Measurements from ENCODE around the gene MEF2B. TPM values are rescaled to one million over a fixed set of nuclear protein-coding genes. Genes with fewer than 3 reads are reported as not detected.

Gene MEF2B
- total RNA-seq, result 1 to 10 TPM; 5.2 TPM

DNA sequence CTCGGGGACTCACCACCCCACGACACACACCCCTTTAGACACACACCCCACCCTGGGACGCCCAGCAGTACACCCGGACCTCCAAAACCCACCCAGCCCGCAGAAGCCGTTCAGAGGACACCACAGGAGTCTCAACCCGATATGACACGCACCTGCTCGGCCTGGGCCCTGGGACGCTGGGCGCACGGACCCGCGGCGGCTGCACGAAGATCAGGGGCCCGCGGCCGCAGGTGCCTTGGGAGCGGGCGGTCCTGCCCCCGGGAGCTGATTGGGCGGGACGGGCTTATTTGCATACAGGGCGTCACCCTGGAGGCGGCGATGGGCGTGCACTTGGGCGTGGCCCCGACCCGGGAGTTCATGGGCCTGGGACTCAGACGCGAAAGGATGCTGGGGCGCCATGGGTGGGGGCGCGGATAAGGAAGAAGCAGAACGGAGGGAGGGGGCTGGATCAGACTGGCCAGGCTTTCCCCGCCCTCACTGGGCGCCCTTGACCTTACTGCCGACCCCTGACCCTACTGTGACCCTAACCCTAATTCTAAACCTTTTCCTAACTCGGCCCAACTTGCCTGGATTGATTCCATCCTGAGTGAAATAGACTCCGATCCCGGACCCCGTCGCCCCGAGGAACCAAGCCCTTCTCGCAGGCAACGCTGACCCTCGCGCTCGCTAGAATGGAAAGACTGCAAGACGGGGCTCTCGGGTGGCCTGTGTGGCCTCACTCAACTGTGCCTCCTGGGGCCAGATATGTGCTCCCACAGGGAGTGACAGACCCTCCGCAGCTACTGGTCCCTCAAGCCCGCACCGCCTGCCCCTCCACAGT, at the start of gene MEF2B:
Gene MEF2B, minus strand, starts transcription at position 211 of the 820 bp plus-strand sequence. CDS start 19,528 bp downstream, outside the sequence.
- peaks cover 7% of the 10 kb centered on the region for H3K36me3 Mint-ChIP-seq
- POLR2A ChIA-PET, result no interaction called here
- no peaks in the 10 kb centered on the region for H3K9me3 Mint-ChIP-seq
- no peak within 1 kb of the TSS for H3K27ac Mint-ChIP-seq
- no peaks in the 10 kb centered on the region for H3K27me3 Mint-ChIP-seq
- peak within 1 kb of the TSS; percentile 28 for H3K4me3 Mint-ChIP-seq
- DNase-seq (peak; percentile 82), ATAC-seq (ENCODE audit: low read depth) (peak; percentile 85)
- peaks cover 11% of the 10 kb centered on the region for H3K4me1 Mint-ChIP-seq

DNA sequence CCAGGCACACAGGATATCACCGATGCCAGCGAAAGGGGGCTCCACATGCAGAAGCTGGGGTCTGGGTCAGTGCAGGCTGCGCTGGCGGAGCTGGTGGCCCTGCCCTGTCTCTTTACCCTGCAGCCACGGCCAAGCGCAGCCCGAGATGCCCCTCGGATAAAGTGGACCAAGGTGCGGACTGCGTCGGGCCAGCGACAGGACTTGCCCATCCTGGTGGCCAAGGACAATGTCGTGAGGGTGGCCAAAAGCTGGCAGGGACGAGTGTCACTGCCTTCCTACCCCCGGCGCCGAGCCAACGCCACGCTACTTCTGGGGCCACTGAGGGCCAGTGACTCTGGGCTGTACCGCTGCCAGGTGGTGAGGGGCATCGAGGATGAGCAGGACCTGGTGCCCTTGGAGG, 48.8 kb upstream of the MEF2B start:
- Mint-ChIP-seq H3K27me3 (peaks cover 33% of the 10 kb centered on the region), H3K9me3 (no peaks in the 10 kb centered on the region), H3K4me1 (no peaks in the 10 kb centered on the region), H3K27ac (no peak overlapping the region), H3K36me3 (no peaks in the 10 kb centered on the region), H3K4me3 (no peak overlapping the region)
- POLR2A ChIA-PET, result no interaction called here
- ATAC-seq (ENCODE audit: low read depth), result no peak
- DNase-seq, result no peak

DNA sequence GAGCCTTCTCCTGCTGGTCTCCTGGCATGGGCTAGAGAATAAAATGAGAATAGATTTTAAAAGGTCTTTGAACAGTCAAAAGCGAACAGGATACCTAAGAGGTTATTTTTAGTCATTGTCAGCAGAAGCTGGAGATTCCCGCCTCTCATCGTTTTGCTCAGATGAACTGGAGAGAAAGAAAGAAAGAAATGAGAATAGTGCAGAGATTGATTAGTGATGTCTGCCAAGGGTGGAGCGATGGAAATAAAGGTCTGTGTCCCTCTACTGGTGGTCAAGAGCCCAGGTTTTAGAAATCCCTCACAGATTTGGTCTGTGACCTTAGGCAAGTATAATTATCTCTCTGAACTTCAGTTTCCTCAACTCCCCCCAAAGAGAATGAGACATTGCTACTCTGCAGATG, 47.0 kb upstream of the MEF2B start:
- Mint-ChIP-seq H3K4me1 (no peaks in the 10 kb centered on the region), H3K4me3 (no peak overlapping the region), H3K27ac (no peak overlapping the region), H3K9me3 (no peaks in the 10 kb centered on the region), H3K36me3 (no peaks in the 10 kb centered on the region), H3K27me3 (peaks cover 34% of the 10 kb centered on the region)
- POLR2A ChIA-PET, result no interaction called here
- ATAC-seq (ENCODE audit: low read depth), result no peak
- DNase-seq, result no peak

DNA sequence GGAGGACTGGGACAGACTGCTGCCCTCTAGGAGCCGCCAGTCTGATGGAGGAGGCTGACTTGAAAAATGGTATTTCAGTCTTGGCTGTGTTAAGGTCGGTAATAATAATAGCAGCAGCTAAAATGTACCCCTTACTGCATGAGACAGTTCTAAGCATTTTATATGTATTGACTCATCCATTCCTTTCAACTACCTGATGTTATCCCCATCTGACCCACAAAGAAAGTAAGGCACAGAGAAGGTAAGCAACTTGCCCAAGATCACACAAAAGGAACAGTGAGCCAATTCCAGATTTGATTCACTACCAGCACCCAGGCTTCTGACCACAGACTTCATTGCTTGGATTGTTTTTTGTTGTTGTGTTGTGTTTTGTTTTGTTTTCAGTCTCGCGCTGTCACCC, 45.7 kb upstream of the MEF2B start:
- no peak for DNase-seq
- Mint-ChIP-seq H3K36me3 (no peaks in the 10 kb centered on the region), H3K27ac (no peak overlapping the region), H3K4me3 (no peak overlapping the region), H3K27me3 (peaks cover 44% of the 10 kb centered on the region), H3K4me1 (no peaks in the 10 kb centered on the region), H3K9me3 (no peaks in the 10 kb centered on the region)
- POLR2A ChIA-PET, result no interaction called here
- ATAC-seq (ENCODE audit: low read depth), result no peak

DNA sequence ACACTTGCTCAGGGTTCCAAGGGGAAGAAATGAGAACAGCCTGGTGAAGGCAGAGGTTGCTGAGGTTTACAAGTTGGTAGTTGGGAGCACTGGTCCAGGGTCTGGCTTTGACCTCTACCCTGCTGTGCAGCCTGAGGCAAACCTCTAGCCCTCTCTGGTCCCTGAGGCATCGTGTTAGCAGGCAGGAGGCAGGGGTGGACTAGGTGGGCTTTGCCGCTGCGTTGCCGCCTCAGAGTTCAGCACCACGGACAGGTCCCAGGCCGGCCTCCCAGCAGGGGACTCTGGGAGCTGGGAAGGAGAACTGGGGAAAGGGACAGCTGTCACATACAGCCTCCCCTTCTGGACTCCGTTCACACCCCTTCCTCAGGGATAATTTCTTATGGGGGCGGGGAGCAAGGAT, 44.8 kb upstream of the MEF2B start:
- ATAC-seq (ENCODE audit: low read depth) (peak; percentile 36), DNase-seq (peak; percentile 70)
- Mint-ChIP-seq H3K27me3 (peaks cover 44% of the 10 kb centered on the region), H3K36me3 (no peaks in the 10 kb centered on the region), H3K4me3 (no peak overlapping the region), H3K9me3 (no peaks in the 10 kb centered on the region), H3K27ac (no peak overlapping the region), H3K4me1 (no peaks in the 10 kb centered on the region)
- POLR2A ChIA-PET, result no interaction called here

DNA sequence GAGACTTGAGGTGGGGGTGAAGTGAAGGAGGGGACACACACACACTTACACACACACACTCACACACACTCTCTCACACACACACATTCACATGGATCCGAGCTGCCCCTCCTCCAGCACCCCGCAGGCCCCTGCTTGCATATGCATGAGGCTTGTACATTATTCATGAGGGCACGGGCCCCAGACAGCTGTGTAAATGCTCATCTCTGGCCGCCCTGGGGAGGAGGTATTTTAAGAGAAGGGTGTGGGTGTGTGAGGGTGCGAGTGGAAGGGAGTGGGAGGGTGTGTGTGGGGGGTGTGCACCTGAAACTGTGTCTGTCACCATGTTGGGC, 44.1 kb upstream of the MEF2B start:
- H3K27me3 Mint-ChIP-seq, result peaks cover 44% of the 10 kb centered on the region
- H3K27ac Mint-ChIP-seq, result no peak overlapping the region
- DNase-seq (no peak), ATAC-seq (ENCODE audit: low read depth) (no peak)
- H3K4me1 Mint-ChIP-seq, result no peaks in the 10 kb centered on the region
- no peak overlapping the region for H3K4me3 Mint-ChIP-seq
- POLR2A ChIA-PET, result interaction anchor here (0.7 kb wide), 1 partner anchor 59 kb away, joined by 3 read pairs; no protein-coding TSS in a partner anchor
- no peaks in the 10 kb centered on the region for H3K9me3 Mint-ChIP-seq
- no peaks in the 10 kb centered on the region for H3K36me3 Mint-ChIP-seq

DNA sequence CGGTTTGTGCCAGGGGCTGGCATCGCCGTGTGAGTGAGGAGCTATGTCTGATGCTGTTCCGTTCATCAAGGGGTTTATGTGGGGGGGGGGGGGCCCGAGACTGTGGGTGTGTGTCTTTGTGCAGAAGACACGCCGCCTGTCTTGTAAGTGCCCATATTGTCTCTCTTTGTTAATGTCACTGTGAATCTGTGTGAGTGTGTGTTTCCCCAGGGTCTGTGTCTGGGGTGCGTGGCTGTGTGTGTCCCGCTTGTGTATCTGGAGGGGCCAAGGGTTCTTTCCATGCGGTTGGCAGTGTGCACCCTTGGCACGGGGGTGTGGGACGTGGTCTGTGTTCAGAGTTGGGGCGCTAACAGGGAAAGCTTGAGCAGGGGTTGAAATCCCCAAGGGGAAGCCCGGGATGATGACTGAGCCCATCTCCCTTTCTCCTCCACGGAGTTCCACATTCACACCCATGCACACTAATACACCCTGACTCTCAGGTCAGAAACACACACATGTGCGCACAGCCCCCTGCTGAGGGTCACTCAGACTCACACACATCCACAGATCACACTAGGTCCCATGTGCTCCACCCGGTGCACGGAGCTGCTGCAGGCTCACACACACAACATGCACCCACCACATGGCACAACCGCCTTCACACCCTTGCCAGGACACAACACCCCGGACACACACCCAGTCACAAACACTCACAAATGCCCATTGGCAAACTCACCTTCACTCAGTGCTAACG, 43.5 kb upstream of the MEF2B start:
- DNase-seq, result no peak
- POLR2A ChIA-PET, result interaction anchor here (0.7 kb wide), 1 partner anchor 59 kb away, joined by 3 read pairs; no protein-coding TSS in a partner anchor
- H3K27ac Mint-ChIP-seq, result no peak overlapping the region
- no peaks in the 10 kb centered on the region for H3K36me3 Mint-ChIP-seq
- peaks cover 44% of the 10 kb centered on the region for H3K27me3 Mint-ChIP-seq
- H3K4me1 Mint-ChIP-seq, result no peaks in the 10 kb centered on the region
- ATAC-seq (ENCODE audit: low read depth), result no peak
- H3K4me3 Mint-ChIP-seq, result no peak overlapping the region
- no peaks in the 10 kb centered on the region for H3K9me3 Mint-ChIP-seq

DNA sequence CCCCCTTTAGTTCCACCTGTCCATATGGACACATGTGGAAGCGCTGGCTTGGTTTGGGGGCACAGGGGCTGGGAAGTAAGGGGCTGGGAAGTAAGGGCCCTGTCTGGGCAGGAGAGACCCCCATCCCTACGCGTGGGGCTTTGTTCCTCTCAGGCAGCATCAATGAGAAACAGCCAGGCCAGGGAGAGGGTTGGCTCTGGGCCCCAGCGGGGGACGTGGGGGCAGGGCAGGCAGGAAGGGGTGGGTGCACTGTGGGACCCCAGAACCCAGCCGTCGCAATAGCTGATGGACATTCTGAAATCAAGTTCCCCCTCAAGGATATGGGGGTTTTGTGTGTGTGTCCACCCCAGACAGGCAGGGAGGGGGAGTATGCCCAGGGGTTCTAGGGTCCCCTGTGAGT, 42.9 kb upstream of the MEF2B start:
- no peaks in the 10 kb centered on the region for H3K36me3 Mint-ChIP-seq
- H3K9me3 Mint-ChIP-seq, result no peaks in the 10 kb centered on the region
- no peak overlapping the region for H3K4me3 Mint-ChIP-seq
- no peak for ATAC-seq (ENCODE audit: low read depth)
- H3K27me3 Mint-ChIP-seq, result peaks cover 44% of the 10 kb centered on the region
- no peaks in the 10 kb centered on the region for H3K4me1 Mint-ChIP-seq
- POLR2A ChIA-PET, result no interaction called here
- H3K27ac Mint-ChIP-seq, result no peak overlapping the region
- no peak for DNase-seq

DNA sequence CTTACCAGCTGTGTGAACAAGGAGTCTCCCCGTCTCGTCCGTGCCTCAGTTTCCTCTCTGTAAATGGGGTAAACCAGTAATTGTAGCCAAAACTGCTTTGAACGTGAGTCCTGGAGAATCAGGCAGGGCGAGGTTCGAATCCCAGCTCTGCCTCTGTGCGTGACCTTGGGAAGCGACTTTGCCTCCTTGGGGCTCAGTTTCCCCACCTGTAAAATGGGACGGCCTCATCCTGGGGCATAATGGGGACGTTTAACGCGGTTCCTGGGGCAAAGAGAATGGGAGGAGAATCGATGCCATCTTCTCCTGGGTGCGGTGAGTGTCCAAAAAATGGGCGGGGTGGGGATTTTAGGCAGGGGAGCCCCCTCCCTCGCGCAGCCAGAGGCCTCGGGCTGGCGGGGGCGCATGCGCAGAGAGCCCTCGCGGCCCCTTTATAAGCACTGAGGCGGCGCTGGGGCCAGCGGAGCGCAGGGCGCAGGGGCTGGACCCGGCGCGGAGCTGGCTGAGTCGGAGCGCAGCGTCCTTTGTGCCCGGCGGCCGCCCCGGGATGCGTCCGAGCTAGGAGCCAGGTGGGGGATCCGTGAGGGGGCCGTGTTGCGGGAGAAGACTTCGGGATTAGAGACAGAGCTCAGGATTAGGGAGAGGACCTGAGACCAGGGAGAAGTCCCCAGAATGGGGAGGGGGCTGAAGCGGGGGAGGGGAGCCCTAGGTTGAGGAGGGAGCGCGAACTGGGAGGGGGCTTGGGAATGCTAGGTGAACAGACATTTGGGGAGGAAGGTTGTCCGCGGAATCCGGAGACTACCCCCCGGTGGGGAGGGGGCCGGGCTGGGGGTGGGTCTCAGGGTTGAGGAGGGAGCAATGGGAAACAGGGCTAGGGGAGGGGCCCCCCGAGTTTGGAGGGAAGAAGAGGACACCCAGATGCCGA, 41.7 kb upstream of the MEF2B start, which contains the start of gene NCAN:
Gene NCAN, plus strand, starts transcription at position 460 of the 922 bp plus-strand sequence. CDS start 4,996 bp downstream, outside the sequence.
- H3K27me3 Mint-ChIP-seq, result peaks cover 41% of the 10 kb centered on the region

DNA sequence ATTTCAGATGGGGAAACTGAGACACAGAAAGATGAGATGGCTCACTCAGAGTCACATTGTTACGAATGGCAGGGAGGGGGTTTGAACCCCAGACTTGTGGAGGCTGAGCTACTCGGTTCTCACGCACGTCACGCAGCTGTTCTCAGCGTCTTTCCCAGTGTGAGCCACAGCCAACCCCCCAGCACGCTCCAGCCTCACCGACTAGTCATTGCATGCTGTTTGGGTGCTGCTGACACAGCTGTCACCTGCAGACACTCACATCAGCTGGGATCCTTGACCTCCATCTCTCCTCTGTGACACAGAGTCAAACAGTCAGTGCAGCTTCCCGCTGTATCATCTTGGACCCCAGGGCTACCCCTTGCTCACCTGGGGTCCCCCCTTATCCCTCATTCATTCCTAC, 39.3 kb upstream of the MEF2B start:
- DNase-seq (no peak), ATAC-seq (ENCODE audit: low read depth) (no peak)
- Mint-ChIP-seq H3K36me3 (no peaks in the 10 kb centered on the region), H3K4me1 (peaks cover 12% of the 10 kb centered on the region), H3K27ac (no peak overlapping the region), H3K4me3 (no peak overlapping the region), H3K9me3 (peaks cover 2% of the 10 kb centered on the region), H3K27me3 (peaks cover 32% of the 10 kb centered on the region)
- POLR2A ChIA-PET, result no interaction called here

More for the DNA sequence above, 41.7 kb upstream of the MEF2B start, which contains the start of gene NCAN:
- no peaks in the 10 kb centered on the region for H3K36me3 Mint-ChIP-seq
- H3K9me3 Mint-ChIP-seq, result peaks cover 2% of the 10 kb centered on the region
- H3K4me3 Mint-ChIP-seq, result no peak within 1 kb of the TSS
- POLR2A ChIA-PET, result no interaction called here
- ATAC-seq (ENCODE audit: low read depth), result no peak
- DNase-seq, result no peak
- H3K27ac Mint-ChIP-seq, result no peak within 1 kb of the TSS
- H3K4me1 Mint-ChIP-seq, result peaks cover 10% of the 10 kb centered on the region

DNA sequence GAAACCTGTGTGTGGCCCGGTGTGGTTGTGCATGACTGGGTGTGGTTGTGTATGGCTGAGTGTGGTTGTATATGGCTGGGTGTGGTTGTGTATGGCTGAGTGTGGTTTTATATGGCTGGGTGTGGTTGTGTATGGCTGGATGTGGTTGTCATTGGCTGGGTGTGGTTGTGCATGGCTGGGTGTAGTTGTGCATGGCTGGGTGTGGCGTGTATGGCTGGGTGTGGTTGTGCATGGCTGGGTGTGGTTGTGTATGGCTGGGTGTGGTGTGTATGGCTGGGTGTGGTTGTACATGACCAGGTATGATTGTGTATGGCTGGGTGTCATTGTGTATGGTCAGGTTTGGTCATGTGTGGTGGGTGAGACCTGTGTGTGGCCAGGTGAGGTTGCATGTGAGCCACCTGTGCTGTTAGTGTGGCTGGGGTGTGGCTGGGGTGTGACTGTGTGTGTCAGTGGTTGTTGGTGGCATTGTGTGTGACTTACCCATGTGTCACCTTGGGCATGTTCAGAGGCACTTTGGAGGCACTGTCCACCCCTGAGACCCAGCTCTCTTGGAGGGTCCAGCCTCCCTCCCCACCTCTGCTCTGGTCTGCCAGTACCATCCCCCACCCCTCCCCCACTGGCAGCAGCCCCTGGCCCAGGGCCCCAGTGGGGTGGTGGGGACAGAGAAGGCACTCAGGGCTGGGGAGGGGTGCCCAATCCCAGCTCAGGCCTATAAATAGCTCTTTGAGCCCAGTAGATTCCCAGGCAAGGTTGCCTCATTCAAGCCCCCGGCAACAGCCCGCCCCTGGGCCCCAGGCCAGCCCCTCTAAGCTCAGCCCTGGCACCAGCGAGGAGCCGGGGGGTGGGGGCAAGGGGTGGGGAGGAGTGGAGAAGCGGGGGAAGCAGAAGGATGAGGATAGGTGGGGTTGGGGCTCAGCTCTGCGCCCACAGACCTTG, 37.8 kb upstream of the MEF2B start:
- H3K9me3 Mint-ChIP-seq, result peaks cover 2% of the 10 kb centered on the region
- H3K36me3 Mint-ChIP-seq, result no peaks in the 10 kb centered on the region
- H3K4me1 Mint-ChIP-seq, result peaks cover 14% of the 10 kb centered on the region
- DNase-seq (no peak), ATAC-seq (ENCODE audit: low read depth) (no peak)
- POLR2A ChIA-PET, result no interaction called here
- H3K27me3 Mint-ChIP-seq, result peaks cover 17% of the 10 kb centered on the region
- H3K27ac Mint-ChIP-seq, result no peak overlapping the region
- H3K4me3 Mint-ChIP-seq, result no peak overlapping the region

DNA sequence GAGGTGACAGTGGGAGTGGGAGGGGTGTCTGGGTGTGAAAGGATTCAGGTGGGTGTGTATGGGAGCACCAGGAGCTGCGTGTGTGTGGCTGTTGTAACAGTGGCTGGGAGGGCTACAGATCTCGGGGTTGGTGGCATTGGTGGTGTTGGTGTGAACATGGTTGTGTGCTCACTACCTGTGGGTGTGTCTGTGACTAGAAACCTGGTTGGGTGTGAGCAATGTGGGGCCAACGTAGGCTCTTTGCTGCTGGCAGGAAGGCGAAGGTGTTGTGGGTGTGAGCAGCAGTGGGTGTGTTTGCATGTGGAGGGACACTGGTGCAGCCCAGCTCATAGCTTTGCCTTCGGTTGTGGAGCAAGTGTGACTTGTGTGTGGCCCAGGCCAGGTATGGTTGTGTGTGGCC, 36.9 kb upstream of the MEF2B start:
- Mint-ChIP-seq H3K27ac (no peak overlapping the region), H3K4me3 (no peak overlapping the region), H3K36me3 (no peaks in the 10 kb centered on the region), H3K27me3 (peaks cover 11% of the 10 kb centered on the region), H3K9me3 (peaks cover 2% of the 10 kb centered on the region), H3K4me1 (peaks cover 21% of the 10 kb centered on the region)
- POLR2A ChIA-PET, result interaction anchor here (1.5 kb wide), 1 partner anchor 13 kb away, joined by 3 read pairs; no protein-coding TSS in a partner anchor
- ATAC-seq (ENCODE audit: low read depth) (no peak), DNase-seq (no peak)
